Urinary bladder (tissue), 4 donors: ENCODE data around the gene LYVE1. TPM values are rescaled to one million over a fixed set of nuclear protein-coding genes. Genes with fewer than 3 reads are reported as not detected.

Experiments used
- DNase-seq: peaks from one replicate; pipeline ENCODE4 v3.0.0-alpha.2; 2015; ENCODE audit errors: extremely low spot score
- H3K27ac ChIP-seq: one replicate; pipeline ENCODE4 v1.5.1; 2013; ENCODE audit warnings: low read depth, mild to moderate bottlenecking, moderate library complexity
- H3K36me3 ChIP-seq: one replicate; pipeline ENCODE4 v1.6.1; 2013; ENCODE audit warnings: mild to moderate bottlenecking, moderate library complexity; ENCODE audit not compliant: insufficient read depth
- H3K4me1 ChIP-seq: one replicate; pipeline ENCODE4 v1.6.1; 2013; ENCODE audit warnings: mild to moderate bottlenecking, moderate library complexity; ENCODE audit not compliant: insufficient read depth
- H3K4me3 ChIP-seq: one replicate; pipeline ENCODE4 v1.5.1; 2013; ENCODE audit warnings: low read depth, low read length
- WGBS: extraction: QIAGEN DNeasy Blood & Tissue Kit; methylation state at CpG from one replicate; pipeline ENCODE4 v1.1.7; 2013; 5-methylcytosine and 5-hydroxymethylcytosine counted together
- polyA plus RNA-seq: library from polyadenylated mRNA; stranded (reverse); fragments of 200-250 nt; gene quantifications from one replicate; pipeline ENCODE4 v1.2.3, GENCODE V29; 2013
- total RNA-seq: library from RNA; depleted of rRNA; stranded (reverse); fragments of >200 nt; gene quantifications from one replicate; pipeline ENCODE4 v1.2.3, GENCODE V29; 2014
- donor health status: healthy with polysubstance abuse.
- donor health status: healthy.

Gene LYVE1
- total and polyA plus RNA-seq, 2 donors = 99.9 to 141 TPM

DNA sequence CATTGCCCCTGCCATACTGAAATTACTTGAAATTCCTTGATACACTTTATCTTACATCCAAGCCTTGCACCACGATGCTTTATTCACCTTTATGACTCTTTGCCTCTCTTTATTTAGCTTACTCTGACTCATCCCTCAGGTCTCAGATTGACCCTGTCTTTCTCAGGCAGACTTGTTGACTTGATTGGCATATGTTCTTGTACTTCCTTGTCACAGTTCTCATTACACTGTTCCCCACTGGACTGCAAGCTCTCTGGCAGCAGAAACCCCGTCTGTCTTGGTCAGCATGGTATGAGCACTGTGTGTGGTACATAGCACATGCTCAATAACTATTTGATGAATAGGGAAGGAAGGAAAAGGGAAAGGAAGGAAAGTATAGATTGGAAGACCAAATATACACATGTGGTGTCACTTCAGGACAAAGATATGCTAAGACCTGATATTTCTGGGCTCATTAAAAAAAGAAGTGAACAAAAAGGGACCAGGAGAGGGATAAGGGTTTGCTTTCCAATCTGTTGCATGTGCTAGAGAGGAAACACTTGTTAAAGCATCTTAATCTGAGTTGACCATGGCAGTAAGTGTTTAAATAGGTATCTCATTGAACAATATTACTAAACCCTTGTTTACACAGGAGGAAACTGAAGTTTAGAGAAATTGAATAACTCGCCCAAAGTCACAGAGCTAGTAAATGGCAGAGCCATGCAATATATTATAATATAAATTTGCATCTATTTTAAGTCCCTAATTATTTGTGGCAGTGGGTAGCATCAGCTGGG lies 7.2 kb downstream of the LYVE1 start:
- Histone ChIP-seq H3K36me3 (no peaks in the 10 kb centered on the region), H3K27ac (no peak overlapping the region), H3K4me3 (no peak overlapping the region), H3K4me1 (no peaks in the 10 kb centered on the region)
- no peak for DNase-seq
- WGBS = 76% methylated on average over 3 of the region's 3 CpGs

DNA sequence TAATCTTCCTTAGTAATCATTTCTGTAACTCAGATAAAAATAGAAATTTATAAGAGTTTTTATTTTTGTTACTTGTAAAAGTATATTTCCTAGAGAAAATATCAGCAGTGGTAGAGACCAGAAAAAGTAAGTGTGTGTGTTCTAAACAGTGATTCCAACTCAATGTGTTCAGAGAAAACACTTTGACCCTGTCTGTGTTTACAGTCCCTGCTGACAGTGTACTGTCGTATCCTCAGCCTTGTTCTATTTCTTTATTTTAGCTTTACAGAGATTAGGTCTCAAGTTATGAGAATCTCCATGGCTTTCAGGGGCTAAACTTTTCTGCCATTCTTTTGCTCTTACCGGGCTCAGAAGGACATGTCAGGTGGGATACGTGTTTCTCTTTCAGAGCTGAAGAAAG lies 10.2 kb downstream of the LYVE1 start:
- H3K4me3 ChIP-seq = no peak overlapping the region
- 52% methylated on average over 3 of the region's 3 CpGs for WGBS
- H3K36me3 ChIP-seq = no peaks in the 10 kb centered on the region
- H3K4me1 ChIP-seq = no peaks in the 10 kb centered on the region
- DNase-seq = no peak
- H3K27ac ChIP-seq = no peak overlapping the region

DNA sequence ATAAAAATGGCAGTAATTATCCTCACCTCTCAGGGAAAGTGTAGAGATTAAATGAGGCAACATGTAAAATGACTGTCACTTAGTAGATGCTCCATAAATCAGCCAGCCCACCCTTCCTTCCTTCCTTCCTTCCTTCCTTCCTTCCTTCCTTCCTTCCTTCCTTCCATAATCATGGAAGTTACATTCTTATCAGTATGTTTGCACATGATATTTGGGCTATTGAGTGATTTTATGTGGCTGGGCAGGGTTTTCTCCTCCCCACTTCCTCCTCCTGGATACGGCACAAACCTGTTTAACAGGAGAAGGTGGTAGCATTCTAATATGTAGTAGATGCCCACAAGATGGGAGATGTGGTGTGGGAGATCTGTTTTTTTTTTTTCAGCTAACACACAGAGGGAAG lies 11.9 kb downstream of the LYVE1 start:
- H3K4me1 ChIP-seq = no peaks in the 10 kb centered on the region
- no peaks in the 10 kb centered on the region for H3K36me3 ChIP-seq
- DNase-seq = no peak
- WGBS = 79% methylated on average over 1 of the region's 1 CpG
- H3K4me3 ChIP-seq = no peak overlapping the region
- H3K27ac ChIP-seq = no peak overlapping the region

DNA sequence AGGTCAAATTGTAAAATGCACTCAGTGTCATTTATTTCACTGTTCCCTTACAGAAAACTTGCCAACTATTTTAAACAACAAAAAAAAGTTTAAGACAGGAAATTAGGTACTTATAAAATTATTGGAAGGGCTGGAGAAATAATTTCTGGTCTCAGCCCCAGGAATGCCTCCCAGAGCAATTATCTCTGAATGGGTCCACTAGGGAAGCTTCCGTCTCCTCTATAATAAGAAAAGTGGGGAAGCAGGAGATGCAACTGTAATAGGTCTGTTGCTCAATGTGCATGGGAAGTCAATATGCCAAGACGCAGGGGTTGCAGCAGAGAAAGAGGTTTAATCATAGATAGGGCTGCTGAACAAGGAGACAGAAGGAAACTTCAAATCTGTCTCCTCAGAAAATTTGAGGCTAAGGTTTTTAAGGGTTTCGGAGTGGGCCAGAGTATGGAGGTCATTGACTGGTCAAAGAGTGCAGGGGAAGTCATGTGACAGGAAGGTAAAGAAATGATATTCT lies 16.6 kb downstream of the LYVE1 start:
- Histone ChIP-seq H3K4me1 (no peaks in the 10 kb centered on the region), H3K27ac (no peak overlapping the region), H3K4me3 (no peak overlapping the region), H3K36me3 (no peaks in the 10 kb centered on the region)
- DNase-seq = no peak
- WGBS = 96% methylated on average over 3 of the region's 3 CpGs

DNA sequence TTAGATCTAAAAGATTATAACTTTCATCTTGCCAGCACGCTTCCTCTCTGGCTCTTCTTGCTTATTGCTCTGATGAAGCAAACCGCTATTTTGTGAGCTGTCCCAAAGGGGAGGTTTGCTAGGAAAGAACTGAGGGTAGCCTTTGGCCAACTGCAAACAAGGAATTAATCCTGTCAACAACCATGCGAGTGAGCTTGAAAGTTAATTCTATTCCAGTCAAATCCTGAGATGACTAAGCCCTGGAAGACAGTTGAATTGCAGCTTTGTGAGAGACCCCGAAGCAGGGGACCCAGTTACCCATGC lies 17.2 kb downstream of the LYVE1 start:
- DNase-seq = no peak
- Histone ChIP-seq H3K27ac (no peak overlapping the region), H3K4me3 (no peak overlapping the region), H3K4me1 (no peaks in the 10 kb centered on the region), H3K36me3 (no peaks in the 10 kb centered on the region)
- WGBS = 76% methylated on average over 4 of the region's 4 CpGs

DNA sequence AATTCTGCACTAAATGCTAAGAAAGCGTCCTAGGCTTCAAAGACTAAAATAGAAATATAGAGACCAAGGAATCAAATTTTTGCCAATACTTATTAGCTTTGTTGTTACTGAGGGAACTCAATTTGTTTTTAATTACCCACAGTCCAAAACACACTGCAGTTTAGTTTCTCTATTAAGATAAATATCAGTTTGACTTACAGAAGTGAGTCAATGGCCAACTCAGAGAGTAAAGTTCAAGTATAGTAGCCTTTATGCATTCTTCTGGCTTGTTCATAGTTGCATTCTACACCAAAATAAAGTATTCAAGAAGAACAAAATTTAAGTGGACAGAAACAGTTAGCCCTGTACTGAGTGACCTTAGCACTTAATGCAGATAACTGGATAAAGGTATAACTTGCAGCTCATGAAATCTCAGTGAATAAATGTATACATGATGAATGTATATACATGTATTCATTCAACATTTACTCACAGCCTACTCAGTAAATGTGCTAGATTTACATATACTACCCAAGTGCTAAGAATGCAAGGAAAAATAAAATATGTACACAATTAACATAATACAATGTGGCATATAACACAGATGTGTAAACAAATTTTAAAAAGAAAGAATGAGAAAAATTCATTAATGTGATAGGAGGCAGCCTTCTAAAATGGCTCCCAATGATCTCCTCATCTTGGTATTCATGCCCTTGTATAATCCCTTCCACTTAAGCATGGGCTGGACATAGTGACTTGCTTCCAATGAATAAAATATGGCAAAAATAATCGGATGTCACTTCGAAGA lies 17.8 kb downstream of the LYVE1 start:
- Histone ChIP-seq H3K36me3 (no peaks in the 10 kb centered on the region), H3K27ac (no peak overlapping the region), H3K4me1 (no peaks in the 10 kb centered on the region), H3K4me3 (no peak overlapping the region)
- no peak for DNase-seq
- WGBS = 81% methylated on average over 3 of the region's 3 CpGs

DNA sequence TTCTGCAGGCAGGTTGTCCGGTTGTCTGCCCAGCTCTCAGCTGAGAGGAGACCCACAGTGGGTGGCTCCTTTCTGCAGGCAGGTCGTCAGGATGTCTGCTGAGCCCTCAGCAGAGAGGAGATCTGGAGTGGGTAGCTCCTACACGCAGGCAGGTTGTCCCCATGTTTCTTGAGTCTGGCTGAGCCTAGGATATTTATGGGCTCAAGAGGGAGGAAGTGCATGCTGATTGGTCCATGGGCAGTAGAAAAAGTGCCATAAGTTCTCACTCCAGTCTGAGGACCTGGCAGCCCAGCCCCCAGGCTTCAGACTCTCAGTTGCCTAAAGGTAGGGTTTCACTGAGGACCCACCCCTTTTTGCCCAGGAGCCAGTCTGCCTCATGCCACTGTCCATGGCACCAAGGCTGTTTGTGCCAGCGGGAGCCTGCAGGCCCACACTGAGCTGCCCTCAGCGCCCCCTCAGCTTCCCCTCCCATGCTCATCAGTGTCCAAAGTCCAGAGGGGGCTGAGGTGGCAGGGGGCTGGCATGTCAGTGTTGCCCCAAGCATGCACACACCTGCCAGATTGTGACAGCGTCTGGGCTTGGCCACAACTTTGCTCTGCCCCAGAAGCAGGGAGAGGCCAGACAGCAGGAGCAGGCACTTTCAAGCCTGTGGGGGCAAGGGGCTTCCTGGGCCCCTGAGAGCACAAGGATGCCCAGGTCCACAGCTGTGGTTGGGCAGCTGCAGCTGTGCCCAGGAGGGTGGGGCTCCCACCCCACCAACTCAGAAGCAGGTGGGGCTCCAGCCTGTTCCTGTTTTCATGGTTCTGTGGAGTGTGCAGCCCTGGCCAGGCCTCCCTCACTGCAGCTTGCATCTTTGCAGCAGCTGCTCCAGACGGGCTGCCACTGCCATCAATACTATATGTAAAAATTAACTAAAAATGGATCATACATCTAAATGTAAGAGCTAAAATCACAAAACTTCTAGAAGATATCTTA lies 23.7 kb downstream of the LYVE1 start:
- Histone ChIP-seq H3K4me1 (no peaks in the 10 kb centered on the region), H3K36me3 (no peaks in the 10 kb centered on the region), H3K4me3 (no peak overlapping the region), H3K27ac (no peak overlapping the region)
- DNase-seq = no peak
- 86% methylated on average over 7 of the region's 7 CpGs for WGBS

DNA sequence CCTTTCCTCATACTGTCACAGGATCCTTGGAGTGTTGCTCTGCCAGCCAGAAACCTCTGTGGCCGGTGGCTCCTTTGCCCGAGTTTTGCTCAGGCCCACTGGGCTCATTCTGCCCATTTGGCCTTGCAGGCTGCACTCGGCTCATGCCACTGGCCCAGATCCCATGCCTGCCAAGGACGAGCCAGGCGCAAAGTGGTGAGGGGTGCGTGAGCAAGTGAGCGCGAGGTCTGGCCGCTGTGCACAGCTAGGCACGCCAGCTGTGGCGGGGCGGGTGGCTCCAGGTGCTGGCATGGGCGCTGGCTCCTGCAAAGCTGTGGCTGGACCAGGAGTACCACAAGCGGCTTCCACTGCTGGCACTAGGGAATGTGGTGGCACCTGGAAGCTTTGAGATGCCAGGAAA lies 24.7 kb downstream of the LYVE1 start:
- 97% methylated on average over 14 of the region's 14 CpGs for WGBS
- Histone ChIP-seq H3K27ac (no peak overlapping the region), H3K36me3 (no peaks in the 10 kb centered on the region), H3K4me3 (no peak overlapping the region), H3K4me1 (no peaks in the 10 kb centered on the region)
- no peak for DNase-seq

DNA sequence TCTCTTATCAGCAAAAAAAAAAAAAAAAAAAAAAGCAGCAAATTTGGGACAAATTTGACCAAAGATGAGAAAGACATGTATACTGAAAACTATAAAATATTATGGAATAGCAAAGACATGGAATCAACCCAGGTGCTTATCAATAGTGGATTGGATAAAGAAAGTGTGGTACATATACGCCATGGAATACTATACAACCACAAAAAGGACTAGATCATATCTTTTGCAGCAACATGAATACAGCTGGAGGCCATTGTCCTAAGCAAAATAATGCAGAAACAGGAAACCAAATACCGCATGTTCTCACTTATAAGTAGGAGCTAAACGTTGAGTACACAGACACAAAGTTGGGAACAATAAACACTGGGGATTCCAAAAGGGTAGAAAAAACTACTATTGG lies 25.7 kb downstream of the LYVE1 start:
- Histone ChIP-seq H3K36me3 (no peaks in the 10 kb centered on the region), H3K4me1 (no peaks in the 10 kb centered on the region), H3K27ac (no peak overlapping the region), H3K4me3 (no peak overlapping the region)
- WGBS = 95% methylated on average over 3 of the region's 3 CpGs
- no peak for DNase-seq

DNA sequence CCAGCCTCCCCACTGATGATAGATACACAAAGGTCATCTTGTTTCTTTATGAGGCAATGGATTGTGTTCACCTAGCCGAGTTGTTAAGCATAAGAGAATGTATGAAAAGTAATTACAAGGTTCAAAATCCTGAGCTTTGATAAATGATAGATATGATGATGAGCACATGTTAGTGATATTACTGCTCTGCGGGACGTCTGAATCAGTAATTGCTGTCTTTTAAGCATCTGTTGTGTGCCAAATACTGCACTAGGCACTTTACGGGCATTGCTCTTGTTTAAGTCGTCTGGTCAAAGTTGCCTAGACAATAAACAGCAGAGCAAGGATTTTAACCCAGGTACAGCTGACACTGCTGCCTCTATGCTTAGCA lies 26.9 kb downstream of the LYVE1 start:
- DNase-seq = no peak
- Histone ChIP-seq H3K27ac (no peak overlapping the region), H3K4me1 (peaks cover 1% of the 10 kb centered on the region), H3K4me3 (peak overlapping the region; percentile 74), H3K36me3 (no peaks in the 10 kb centered on the region)
- WGBS = 41% methylated on average over 5 of the region's 5 CpGs

DNA sequence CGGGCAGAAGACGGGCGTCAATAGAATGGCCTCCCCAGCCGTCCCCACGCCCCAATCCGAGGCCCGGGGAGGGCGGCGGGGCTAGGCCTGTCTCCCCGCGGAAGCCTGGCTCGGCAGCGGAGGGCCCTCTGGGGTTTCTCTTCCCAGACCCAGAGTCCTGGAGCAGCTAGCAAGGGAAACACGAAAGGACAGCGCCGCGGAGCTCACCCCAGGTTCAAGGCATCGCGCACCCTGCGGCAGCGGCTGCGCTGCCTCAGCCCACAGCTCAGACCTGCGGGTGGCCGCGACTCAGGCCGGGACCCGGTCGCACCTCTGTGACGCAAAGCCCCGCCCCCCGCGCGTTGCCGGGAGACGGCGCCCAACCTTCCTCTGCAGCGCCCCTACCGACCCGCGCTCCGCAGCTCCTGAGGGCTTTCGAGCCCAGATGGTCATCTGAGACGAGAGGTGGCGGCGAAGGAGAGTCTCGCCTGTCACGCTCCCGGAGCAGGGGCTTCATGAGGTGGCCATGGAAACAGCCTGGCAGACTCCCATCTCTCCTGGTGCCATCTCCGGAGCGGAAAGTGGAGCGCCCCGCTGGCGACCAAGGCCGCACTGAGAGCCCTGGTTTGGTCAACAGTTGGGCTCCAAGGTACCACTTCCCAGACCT lies 27.4 kb downstream of the LYVE1 start, which contains the start of gene RNF141:
RNF141 (minus strand) TSS at position 273 of the 646 bp plus-strand sequence. CDS start 7,029 bp downstream, outside the sequence.
- WGBS = under 1% methylated on average over 54 of the region's 54 CpGs
- H3K27ac ChIP-seq = peak within 1 kb of the TSS; percentile 93
- DNase-seq = peak; percentile 85
- no peaks in the 10 kb centered on the region for H3K36me3 ChIP-seq
- peaks cover 2% of the 10 kb centered on the region for H3K4me1 ChIP-seq
- peak within 1 kb of the TSS; percentile 74 for H3K4me3 ChIP-seq

DNA sequence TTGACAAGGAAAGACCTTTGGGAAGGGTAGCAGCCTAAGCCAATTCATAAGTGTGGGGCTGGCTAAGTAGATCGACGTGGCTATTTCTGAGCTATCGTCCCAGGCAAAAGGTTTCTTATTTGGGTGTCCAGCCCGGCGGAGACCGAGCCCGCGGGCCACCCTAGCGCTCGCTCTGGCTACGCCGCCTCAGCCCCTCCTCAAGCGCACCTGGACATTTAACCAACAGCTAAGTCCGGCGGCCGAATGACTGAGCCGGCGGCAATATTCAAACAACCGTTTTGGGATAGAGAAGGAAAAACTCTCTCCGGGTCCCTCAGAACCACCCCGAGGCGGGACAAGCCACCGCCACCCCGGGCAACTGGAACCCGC lies 27.9 kb downstream of the LYVE1 start:
- Histone ChIP-seq H3K4me3 (peak overlapping the region; percentile 74), H3K36me3 (no peaks in the 10 kb centered on the region), H3K4me1 (peaks cover 2% of the 10 kb centered on the region), H3K27ac (peak overlapping the region; percentile 93)
- no peak for DNase-seq
- WGBS = under 1% methylated on average over 25 of the region's 25 CpGs

DNA sequence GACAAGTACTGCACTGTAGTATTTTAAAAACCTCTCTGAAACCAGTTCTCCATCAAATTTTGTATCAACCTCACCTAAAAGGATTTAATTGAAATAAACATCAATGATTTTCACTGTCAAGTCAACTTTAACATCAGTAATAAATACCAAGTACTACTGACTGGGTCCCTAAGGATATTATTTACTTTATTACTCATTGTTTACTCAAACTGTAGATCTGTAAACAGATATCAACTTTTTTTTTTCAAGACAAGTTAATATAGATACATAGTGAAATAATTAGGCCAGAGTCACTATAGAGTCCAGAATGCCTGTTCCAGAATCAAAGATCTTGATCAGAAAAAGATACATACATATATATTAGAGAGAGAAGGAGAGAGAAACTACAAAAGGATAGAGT lies 29.1 kb downstream of the LYVE1 start:
- DNase-seq = no peak
- Histone ChIP-seq H3K4me3 (no peak overlapping the region), H3K4me1 (peaks cover 2% of the 10 kb centered on the region), H3K36me3 (no peaks in the 10 kb centered on the region), H3K27ac (no peak overlapping the region)
